Activated B cell treated with CpG ODN at 0.5 μM for 24 hours (primary cell): ENCODE results near the gene LARGE1. TPM values are rescaled to one million over a fixed set of nuclear protein-coding genes. Genes with fewer than 3 reads are reported as not detected.

ENCODE experiments used
- ATAC-seq: fragments of 200-7000 bp; cut with Tn5 transposase; one replicate; pipeline ENCODE4 v1.10.0; 2021; ENCODE audit warnings: low read depth, mild to moderate bottlenecking, moderate library complexity
- CTCF ChIA-PET: fragments of 350-600 bp; sonication (Branson Sonifier 250); formaldehyde crosslinking; loops from one replicate; lab custom pipeline; 2021; ENCODE audit warnings: antibody characterized with exemption; lab: Charles Lee
- POLR2A ChIA-PET: fragments of 350-600 bp; sonication (Branson Sonifier 250); formaldehyde crosslinking; loops from one replicate; lab custom pipeline; 2021; ENCODE audit warnings: antibody characterized with exemption; lab: Charles Lee
- DNase-seq: peaks from one replicate; pipeline ENCODE4 v3.0.0; 2022
- H3K27ac Mint-ChIP-seq: one replicate; pipeline ENCODE4 v1.8.0; 2020; ENCODE audit warnings: mixed read lengths
- H3K27me3 Mint-ChIP-seq: one replicate; pipeline ENCODE4 v1.8.0; 2021; ENCODE audit warnings: mixed read lengths
- H3K36me3 Mint-ChIP-seq: one replicate; pipeline ENCODE4 v1.8.0; 2021; ENCODE audit warnings: low read depth, mixed read lengths
- H3K4me1 Mint-ChIP-seq: one replicate; pipeline ENCODE4 v1.8.0; 2021; ENCODE audit warnings: mixed read lengths
- H3K4me3 Mint-ChIP-seq: one replicate; pipeline ENCODE4 v1.8.0; 2020; ENCODE audit warnings: mild to moderate bottlenecking, mixed read lengths
- H3K9me3 Mint-ChIP-seq: one replicate; pipeline ENCODE4 v1.8.0; 2020; ENCODE audit warnings: mixed read lengths
- CTCF ChIP-seq: fragments of 200-600 bp; IDR thresholded peaks from one replicate; pipeline ENCODE4 v1.8.0; 2022; ENCODE audit warnings: antibody characterized with exemption, mild to moderate bottlenecking
- intact Hi-C: fragments of 100-400 bp; cut with micrococcal nuclease; formaldehyde crosslinking; loops from one replicate; pipeline ENCODE4 v1.15.1; 2024
- total RNA-seq: library from RNA; stranded (reverse); gene quantifications from 2 replicates; pipeline ENCODE4 v1.2.3, GENCODE V29; 2022

Gene LARGE1
- total RNA-seq, 1 donor from 2014 or later: 22.2 TPM

- CTCF ChIA-PET: no interaction called here
- no peak overlapping the region for H3K27ac Mint-ChIP-seq
- no peak for ATAC-seq
- intact Hi-C loops: no loop called here
- H3K4me1 Mint-ChIP-seq: peaks cover 54% of the 10 kb centered on the region
- H3K9me3 Mint-ChIP-seq: no peaks in the 10 kb centered on the region
- POLR2A ChIA-PET: no interaction called here
- H3K4me3 Mint-ChIP-seq: no peak overlapping the region
- peaks cover 9% of the 10 kb centered on the region for H3K36me3 Mint-ChIP-seq
- TF ChIP-seq CTCF: no peak
- no peak for DNase-seq
- no peaks in the 10 kb centered on the region for H3K27me3 Mint-ChIP-seq
Observed at GRCh38 chr22:33807470-33807869, 112.8 kb downstream of the LARGE1 start.

GRCh38 chr22:33806191-33806590, 114.1 kb downstream of the LARGE1 start:
- intact Hi-C loops: no loop called here
- H3K27ac Mint-ChIP-seq: peak overlapping the region; percentile 3
- TF ChIP-seq CTCF: no peak
- H3K36me3 Mint-ChIP-seq: peaks cover 6% of the 10 kb centered on the region
- H3K27me3 Mint-ChIP-seq: no peaks in the 10 kb centered on the region
- ATAC-seq: peak; percentile 61
- CTCF ChIA-PET: no interaction called here
- POLR2A ChIA-PET: interaction anchor here (1.4 kb wide), 1 partner anchor 16 kb away, joined by 6 read pairs; no protein-coding TSS in a partner anchor
- H3K4me3 Mint-ChIP-seq: peak overlapping the region; percentile 13
- peaks cover 42% of the 10 kb centered on the region for H3K4me1 Mint-ChIP-seq
- H3K9me3 Mint-ChIP-seq: no peaks in the 10 kb centered on the region
- no peak for DNase-seq

DNA sequence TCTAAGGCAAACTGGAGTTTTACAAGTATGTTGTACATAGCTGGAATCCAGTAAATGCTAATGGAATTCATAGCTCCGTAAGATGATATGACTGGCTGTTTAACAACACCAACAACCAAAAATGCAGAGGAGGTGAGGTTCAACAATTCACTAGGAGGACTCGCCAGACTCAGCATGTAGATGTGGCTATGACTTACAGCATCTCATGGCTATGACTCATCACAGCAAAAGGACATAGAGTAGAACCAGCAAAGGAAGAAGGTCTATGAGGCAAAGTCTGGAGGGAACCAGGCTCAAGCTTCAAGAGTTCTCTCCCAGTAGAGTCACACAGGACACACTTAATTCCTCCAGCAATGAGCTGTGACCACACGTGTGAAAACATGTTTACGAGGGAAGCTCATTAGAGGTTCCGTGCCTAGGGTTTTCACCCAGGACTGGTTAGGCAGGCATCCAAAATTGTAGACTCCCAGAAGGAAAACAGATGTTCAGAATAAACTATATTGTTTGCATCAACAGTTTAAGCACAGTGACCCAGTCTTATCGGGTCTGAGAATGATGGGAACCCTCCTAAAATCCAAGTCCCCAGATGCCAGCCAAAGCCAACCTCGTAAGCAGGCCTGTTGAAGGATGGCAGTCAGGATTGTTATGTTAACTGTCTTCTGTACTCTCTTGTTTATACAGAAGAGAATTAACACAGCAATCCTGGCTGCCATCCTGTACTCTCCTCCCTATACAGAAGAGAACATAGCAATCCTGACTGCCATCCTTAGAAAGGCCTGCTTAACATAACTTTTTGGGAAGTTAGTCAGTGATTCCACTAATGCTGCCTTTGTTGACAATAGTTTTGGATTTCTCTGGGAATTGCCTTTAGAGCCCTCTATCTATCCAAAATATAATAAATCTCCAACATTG, 116.6 kb downstream of the LARGE1 start:
- ATAC-seq (peak; percentile 54), DNase-seq (no peak)
- H3K27me3 Mint-ChIP-seq: no peaks in the 10 kb centered on the region
- peak overlapping the region; percentile 14 for H3K27ac Mint-ChIP-seq
- H3K36me3 Mint-ChIP-seq: peaks cover 8% of the 10 kb centered on the region
- peaks cover 5% of the 10 kb centered on the region for H3K9me3 Mint-ChIP-seq
- no peak for TF ChIP-seq CTCF
- H3K4me3 Mint-ChIP-seq: no peak overlapping the region
- intact Hi-C loops: no loop called here
- CTCF ChIA-PET: no interaction called here
- H3K4me1 Mint-ChIP-seq: peaks cover 40% of the 10 kb centered on the region
- POLR2A ChIA-PET: no interaction called here

DNA sequence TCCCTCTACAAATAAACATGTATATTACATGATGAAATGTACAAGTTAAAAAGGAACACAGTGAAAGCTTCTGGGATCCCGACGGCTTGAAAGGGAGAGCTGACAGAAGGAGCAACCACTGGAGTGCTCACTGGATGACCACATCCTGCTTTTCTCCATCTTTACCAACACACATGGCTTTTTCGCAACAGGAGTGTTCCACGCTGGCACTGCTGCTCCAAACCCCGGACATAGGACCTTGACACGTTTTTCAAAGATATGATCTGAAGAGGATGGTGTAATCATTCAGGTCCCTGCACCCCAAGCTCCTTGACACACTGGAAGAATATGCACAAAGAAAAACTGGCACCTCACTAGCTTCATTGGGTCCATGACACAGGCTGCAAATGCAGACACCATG, 121.9 kb downstream of the LARGE1 start:
- ATAC-seq: no peak
- H3K36me3 Mint-ChIP-seq: peaks cover 2% of the 10 kb centered on the region
- peaks cover 12% of the 10 kb centered on the region for H3K9me3 Mint-ChIP-seq
- intact Hi-C loops: no loop called here
- no peak overlapping the region for H3K27ac Mint-ChIP-seq
- H3K4me3 Mint-ChIP-seq: no peak overlapping the region
- DNase-seq: no peak
- ChIA-PET POLR2A (no interaction called here), CTCF (no interaction called here)
- peaks cover 20% of the 10 kb centered on the region for H3K4me1 Mint-ChIP-seq
- TF ChIP-seq CTCF: no peak
- H3K27me3 Mint-ChIP-seq: no peaks in the 10 kb centered on the region

DNA sequence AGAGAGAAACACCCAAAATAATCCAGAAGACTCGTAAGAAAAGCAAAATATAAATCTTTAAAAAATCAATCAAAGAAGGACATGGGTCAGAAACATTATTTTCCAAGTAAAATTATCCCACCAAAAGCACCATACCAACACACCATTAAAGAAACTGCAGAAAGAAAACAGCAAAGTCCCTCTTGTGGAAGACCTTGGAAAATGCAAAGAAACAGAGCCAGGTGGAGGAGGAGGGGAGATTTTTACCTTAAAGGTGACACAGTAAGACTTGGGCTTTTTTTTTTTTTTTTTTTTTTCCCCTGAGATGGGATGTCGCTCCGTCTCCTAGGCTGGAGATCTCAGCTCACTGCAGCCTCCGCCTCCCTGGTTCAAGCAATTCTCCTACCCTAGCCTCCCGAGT, 123.8 kb downstream of the LARGE1 start:
- intact Hi-C loops: no loop called here
- POLR2A ChIA-PET: no interaction called here
- Mint-ChIP-seq H3K36me3 (peaks cover 9% of the 10 kb centered on the region), H3K4me3 (no peak overlapping the region), H3K4me1 (peaks cover 28% of the 10 kb centered on the region), H3K27me3 (no peaks in the 10 kb centered on the region), H3K9me3 (peaks cover 19% of the 10 kb centered on the region), H3K27ac (no peak overlapping the region)
- TF ChIP-seq CTCF: no peak
- ATAC-seq (no peak), DNase-seq (no peak)
- CTCF ChIA-PET: no interaction called here
